Vagina (tissue), 2 donors: ENCODE data around the gene ANO1.

Experiments
- CTCF ChIP-seq, 3 experiments: fragments of 450-650 bp in 2 of 3; fragments of 200-600 bp in 1 of 3; sonication (generic) in 1 of 3; IDR thresholded peaks; one replicate each; pipeline ENCODE4 v1.5.1; 2017 to 2019; ENCODE audit warnings: antibody characterized with exemption in 3 of 3, mild to moderate bottlenecking in 2 of 3, moderate library complexity in 2 of 3
- POLR2A ChIP-seq, 2 donors: fragments of 450-650 bp; IDR thresholded peaks; one replicate each; pipeline ENCODE4 v1.6.1; 2017; ENCODE audit warnings: antibody characterized with exemption in 2 of 2, mild to moderate bottlenecking in 2 of 2, moderate library complexity in 2 of 2
- POLR2AphosphoS5 ChIP-seq, 2 donors: sonication (generic); formaldehyde crosslinking; IDR thresholded peaks; one replicate each; pipeline ENCODE4 v1.9.0; 2017; ENCODE audit warnings: antibody characterized with exemption in 2 of 2, mild to moderate bottlenecking in 2 of 2, low read depth in 1 of 2; ENCODE audit not compliant: insufficient read depth in 1 of 2

GRCh38 chr11:70128435-70128906 is 50.4 kb downstream of the ANO1 start:
- TF ChIP-seq CTCF (IDR thresholded peaks at IDR 0.05) (no peak), POLR2A (IDR thresholded peaks at IDR 0.05) (no peak), POLR2AphosphoS5 (IDR thresholded peaks at IDR 0.05; ENCODE audit: insufficient read depth in 1 of 2, low read depth in 1 of 2) (no peak)
